PC-9 (cell line): ENCODE results near the gene PDIA6. TPM values are rescaled to one million over a fixed set of nuclear protein-coding genes. Genes with fewer than 3 reads are reported as not detected.

Experiments
- BruUV-seq: library from RNA; stranded (reverse); fragments of 400-500 nt; replicated peaks from 2 replicates; lab custom pipeline; 2021; lab: Mats Ljungman, UMichigan
- CTCF ChIA-PET: fragments of 300-600 bp; sonication (Branson Sonifier 250); formaldehyde crosslinking; loops from one replicate; lab custom pipeline; 2022; ENCODE audit warnings: antibody characterized with exemption; lab: Charles Lee
- POLR2A ChIA-PET: fragments of 300-600 bp; sonication (Branson Sonifier 250); formaldehyde crosslinking; loops from one replicate; lab custom pipeline; 2022; ENCODE audit warnings: antibody characterized with exemption; ENCODE audit not compliant: unreplicated experiment; lab: Charles Lee
- DNase-seq, 2 experiments: peaks; one replicate each; pipeline versions ENCODE4 v3.0.0 to v3.0.0-alpha.2; 2015 to 2022; ENCODE audit warnings: mixed read lengths in 1 of 2
- H2AFZ ChIP-seq: fragments of 200-600 bp; sonication (generic); 2 replicates; pipeline ENCODE4 v1.8.1; 2017; ENCODE audit warnings: antibody characterized with exemption
- H3F3A ChIP-seq: fragments of 200-600 bp; sonication (generic); 2 replicates; pipeline ENCODE4 v1.8.1; 2017; ENCODE audit warnings: antibody characterized with exemption, mild to moderate bottlenecking, low read depth; ENCODE audit not compliant: insufficient read depth
- H3K27ac ChIP-seq: fragments of 200-600 bp; sonication (generic); 2 replicates; pipeline ENCODE4 v1.6.1; 2016; ENCODE audit warnings: mixed run types
- H3K27me3 ChIP-seq: fragments of 200-600 bp; sonication (generic); 2 replicates; pipeline ENCODE4 v1.6.1; 2016; ENCODE audit warnings: low read depth, mixed run types; ENCODE audit not compliant: insufficient read depth
- H3K36me3 ChIP-seq: fragments of 200-600 bp; sonication (generic); 2 replicates; pipeline ENCODE4 v1.6.1; 2016; ENCODE audit warnings: low read depth, mixed run types
- H3K4me1 ChIP-seq: fragments of 200-600 bp; sonication (generic); replicated peaks from 2 replicates; pipeline ENCODE4 v1.6.1; 2016; ENCODE audit warnings: mixed run types; ENCODE audit not compliant: insufficient read depth
- H3K4me2 ChIP-seq: fragments of 200-600 bp; sonication (generic); 2 replicates; pipeline ENCODE4 v1.6.1; 2017; ENCODE audit warnings: mixed run types
- H3K4me3 ChIP-seq: fragments of 200-600 bp; sonication (generic); 2 replicates; pipeline ENCODE4 v1.6.1; 2016; ENCODE audit warnings: mixed run types
- H3K79me2 ChIP-seq: fragments of 200-600 bp; sonication (generic); 2 replicates; pipeline ENCODE4 v1.6.1; 2017; ENCODE audit warnings: low read depth, mixed run types
- H3K9me2 ChIP-seq: fragments of 200-600 bp; sonication (generic); 2 replicates; pipeline ENCODE4 v1.8.1; 2017; ENCODE audit warnings: mild to moderate bottlenecking; ENCODE audit not compliant: insufficient read depth
- H3K9me3 ChIP-seq: fragments of 200-600 bp; sonication (generic); 2 replicates; pipeline ENCODE4 v1.8.1; 2016; ENCODE audit warnings: low read depth; ENCODE audit not compliant: insufficient read depth
- H4K20me1 ChIP-seq: fragments of 200-600 bp; sonication (generic); 2 replicates; pipeline ENCODE4 v1.8.1; 2017; ENCODE audit not compliant: insufficient read depth
- CTCF ChIP-seq: fragments of 200-600 bp; sonication (generic); conservative IDR thresholded peaks from 2 replicates; pipeline ENCODE4 v1.6.1; 2017; ENCODE audit warnings: mixed run types, antibody characterized with exemption, mild to moderate bottlenecking, moderate library complexity
- EZH2 ChIP-seq: fragments of 200-600 bp; sonication (generic); IDR thresholded peaks from 2 replicates; pipeline ENCODE4 v1.8.0; 2017; ENCODE audit warnings: antibody characterized with exemption, low read depth
- intact Hi-C: fragments of 100-400 bp; cut with micrococcal nuclease; formaldehyde crosslinking; loops from one replicate; pipeline ENCODE4 v1.10.0; 2022; ENCODE audit not compliant: unreplicated experiment
- total RNA-seq: library from RNA; stranded (reverse); gene quantifications from 2 replicates; pipeline ENCODE4 v1.2.3, GENCODE V29; 2021

PDIA6 gene
- total RNA-seq, 1 experiment from 2014 or later: 170 TPM

GRCh38 chr2:10829299-10829698 lies 16.7 kb upstream of the PDIA6 start:
- POLR2A ChIA-PET: no interaction called here
- H3K79me2 ChIP-seq: no peaks in the 10 kb centered on the region
- CTCF ChIA-PET: no interaction called here
- no peak overlapping the region for H3K4me3 ChIP-seq
- no peaks in the 10 kb centered on the region for H3F3A ChIP-seq
- no peaks in the 10 kb centered on the region for H3K4me1 ChIP-seq
- TF ChIP-seq EZH2: no peak
- H2AFZ ChIP-seq: no peak overlapping the region
- peaks cover 63% of the 10 kb centered on the region for H3K27me3 ChIP-seq
- H4K20me1 ChIP-seq: no peaks in the 10 kb centered on the region
- H3K27ac ChIP-seq: no peak overlapping the region
- no peak overlapping the region for H3K4me2 ChIP-seq
- intact Hi-C loops: no loop called here
- no TSS peak for BruUV-seq
- no peak for DNase-seq
- no peaks in the 10 kb centered on the region for H3K9me2 ChIP-seq
- no peaks in the 10 kb centered on the region for H3K36me3 ChIP-seq
- H3K9me3 ChIP-seq: no peaks in the 10 kb centered on the region

DNA sequence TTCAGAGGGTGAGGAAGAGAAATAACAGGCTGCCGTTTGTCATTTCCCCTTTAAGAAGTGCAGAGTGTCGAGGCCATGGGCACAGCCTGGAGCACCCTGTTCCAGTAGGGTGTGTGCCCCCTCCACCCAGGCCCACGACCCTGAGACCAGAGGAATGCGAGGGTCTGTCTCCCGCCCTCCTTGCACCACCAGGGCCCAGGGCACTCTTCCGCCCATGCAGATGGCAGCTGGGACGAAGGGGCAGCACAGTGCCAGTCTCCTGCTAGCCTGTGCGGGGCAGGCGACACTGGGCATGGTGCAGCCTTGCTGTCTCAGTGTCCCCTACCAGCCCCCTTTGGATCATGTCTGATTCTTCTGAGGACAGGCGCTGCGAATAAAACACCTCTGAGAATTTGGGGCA lies 15.8 kb upstream of the PDIA6 start:
- no peak overlapping the region for H3K4me2 ChIP-seq
- intact Hi-C loops: no loop called here
- no TSS peak for BruUV-seq
- H3K9me3 ChIP-seq: no peaks in the 10 kb centered on the region
- H3K4me3 ChIP-seq: no peak overlapping the region
- no peak for DNase-seq
- H3K4me1 ChIP-seq: no peaks in the 10 kb centered on the region
- ChIA-PET POLR2A (no interaction called here), CTCF (no interaction called here)
- H2AFZ ChIP-seq: no peak overlapping the region
- no peaks in the 10 kb centered on the region for H3K79me2 ChIP-seq
- H3K36me3 ChIP-seq: no peaks in the 10 kb centered on the region
- H4K20me1 ChIP-seq: no peaks in the 10 kb centered on the region
- no peak for TF ChIP-seq CTCF
- TF ChIP-seq EZH2: no peak
- no peaks in the 10 kb centered on the region for H3K9me2 ChIP-seq
- no peak overlapping the region for H3K27ac ChIP-seq
- no peaks in the 10 kb centered on the region for H3F3A ChIP-seq
- peaks cover 72% of the 10 kb centered on the region for H3K27me3 ChIP-seq

DNA sequence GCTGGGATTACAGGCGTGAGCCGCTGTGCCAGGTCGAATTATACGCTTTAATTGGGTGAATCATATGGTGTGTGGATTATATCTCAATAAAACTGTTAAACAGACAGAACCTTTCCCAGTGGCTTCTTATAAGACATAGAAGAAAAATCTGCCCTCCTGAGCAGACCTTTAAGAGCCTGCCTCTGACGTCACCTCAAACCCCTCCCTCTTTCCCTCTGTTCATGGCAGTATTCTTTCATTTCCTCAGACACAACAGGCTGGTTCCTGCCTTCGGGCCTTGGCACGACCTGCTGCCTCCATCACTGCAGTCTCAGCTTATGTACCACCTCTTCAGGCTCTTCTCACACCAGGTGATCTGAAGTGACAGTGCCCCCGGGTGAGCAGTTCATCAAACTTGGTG lies 14.0 kb upstream of the PDIA6 start:
- Histone ChIP-seq H3K4me2 (no peak overlapping the region), H3K9me3 (no peaks in the 10 kb centered on the region), H3K4me1 (no peaks in the 10 kb centered on the region), H2AFZ (no peak overlapping the region), H3K27me3 (peaks cover 83% of the 10 kb centered on the region), H3K9me2 (no peaks in the 10 kb centered on the region), H3K4me3 (no peak overlapping the region), H3K27ac (no peak overlapping the region), H4K20me1 (no peaks in the 10 kb centered on the region), H3K36me3 (no peaks in the 10 kb centered on the region), H3F3A (no peaks in the 10 kb centered on the region), H3K79me2 (no peaks in the 10 kb centered on the region)
- DNase-seq: no peak
- intact Hi-C loops: no loop called here
- BruUV-seq: no TSS peak
- TF ChIP-seq EZH2 (no peak), CTCF (no peak)
- POLR2A ChIA-PET: no interaction called here
- CTCF ChIA-PET: no interaction called here

DNA sequence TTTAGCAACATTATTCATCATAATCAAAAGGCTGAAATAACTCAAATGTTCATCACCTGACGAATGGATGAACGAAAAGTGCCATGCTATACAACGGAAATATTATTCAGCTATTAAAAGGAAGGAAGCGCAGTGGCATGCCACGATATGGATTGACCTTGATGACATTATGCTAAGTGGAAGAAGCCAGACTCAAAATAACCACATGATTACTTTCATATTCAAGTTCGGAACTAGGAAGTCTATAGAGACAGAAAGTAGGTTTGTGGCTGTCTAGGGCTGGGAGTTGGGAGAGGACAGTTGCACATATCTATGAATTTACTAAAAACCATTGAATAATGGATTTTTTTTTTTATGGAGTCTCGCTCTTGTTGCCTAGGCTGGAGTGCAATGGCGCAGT lies 13.4 kb upstream of the PDIA6 start:
- Histone ChIP-seq H2AFZ (no peak overlapping the region), H3K4me2 (no peak overlapping the region), H3K9me2 (no peaks in the 10 kb centered on the region), H3K9me3 (no peaks in the 10 kb centered on the region), H3K4me3 (no peak overlapping the region), H4K20me1 (no peaks in the 10 kb centered on the region), H3K27me3 (peaks cover 86% of the 10 kb centered on the region), H3K79me2 (no peaks in the 10 kb centered on the region), H3K4me1 (no peaks in the 10 kb centered on the region), H3F3A (no peaks in the 10 kb centered on the region), H3K36me3 (no peaks in the 10 kb centered on the region), H3K27ac (no peak overlapping the region)
- intact Hi-C loops: no loop called here
- CTCF ChIA-PET: no interaction called here
- TF ChIP-seq EZH2: no peak
- TF ChIP-seq CTCF: no peak
- BruUV-seq: no TSS peak
- POLR2A ChIA-PET: no interaction called here
- no peak for DNase-seq
